Measurements from ENCODE around the gene HBQ1.
"Not testable (repeated sequence)": the region's sequence is repeated elsewhere in the genome, so short reads cannot be mapped to it uniquely, and the experiment has no call there.

DNA sequence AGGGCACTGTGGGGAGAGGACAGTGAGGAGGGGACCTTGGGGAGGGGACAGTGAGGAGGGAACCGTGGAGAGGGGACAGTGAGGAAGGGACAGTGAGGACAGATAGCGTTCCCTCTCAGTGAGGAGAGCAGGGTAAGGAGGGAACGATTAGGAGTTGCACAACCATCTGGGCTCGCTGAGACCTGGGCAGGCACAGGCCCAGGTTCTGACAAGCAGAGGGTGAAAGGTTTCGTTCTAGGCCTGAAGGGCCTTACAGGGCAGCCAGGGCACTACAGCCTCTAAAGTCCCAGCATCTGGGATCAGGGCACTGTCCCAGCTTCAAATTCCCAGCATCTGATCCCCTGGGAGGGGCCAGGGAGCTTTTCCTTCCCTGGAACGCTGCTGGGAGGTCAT is 27.1 kb upstream of the HBQ1 start:
- TF ChIP-seq EZH2 (IDR thresholded peaks at IDR 0.05; ENCODE audit: low read length, unreplicated experiment): not testable (repeated sequence)
- TF ChIP-seq, protein P1, sequence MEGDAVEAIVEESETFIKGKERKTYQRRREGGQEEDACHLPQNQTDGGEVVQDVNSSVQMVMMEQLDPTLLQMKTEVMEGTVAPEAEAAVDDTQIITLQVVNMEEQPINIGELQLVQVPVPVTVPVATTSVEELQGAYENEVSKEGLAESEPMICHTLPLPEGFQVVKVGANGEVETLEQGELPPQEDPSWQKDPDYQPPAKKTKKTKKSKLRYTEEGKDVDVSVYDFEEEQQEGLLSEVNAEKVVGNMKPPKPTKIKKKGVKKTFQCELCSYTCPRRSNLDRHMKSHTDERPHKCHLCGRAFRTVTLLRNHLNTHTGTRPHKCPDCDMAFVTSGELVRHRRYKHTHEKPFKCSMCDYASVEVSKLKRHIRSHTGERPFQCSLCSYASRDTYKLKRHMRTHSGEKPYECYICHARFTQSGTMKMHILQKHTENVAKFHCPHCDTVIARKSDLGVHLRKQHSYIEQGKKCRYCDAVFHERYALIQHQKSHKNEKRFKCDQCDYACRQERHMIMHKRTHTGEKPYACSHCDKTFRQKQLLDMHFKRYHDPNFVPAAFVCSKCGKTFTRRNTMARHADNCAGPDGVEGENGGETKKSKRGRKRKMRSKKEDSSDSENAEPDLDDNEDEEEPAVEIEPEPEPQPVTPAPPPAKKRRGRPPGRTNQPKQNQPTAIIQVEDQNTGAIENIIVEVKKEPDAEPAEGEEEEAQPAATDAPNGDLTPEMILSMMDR (conservative IDR thresholded peaks at IDR 0.05; ENCODE audit: low read depth, low read length): not testable (repeated sequence)
